ENCODE data around the gene GBP1.

- TF ChIP-seq, protein P1, sequence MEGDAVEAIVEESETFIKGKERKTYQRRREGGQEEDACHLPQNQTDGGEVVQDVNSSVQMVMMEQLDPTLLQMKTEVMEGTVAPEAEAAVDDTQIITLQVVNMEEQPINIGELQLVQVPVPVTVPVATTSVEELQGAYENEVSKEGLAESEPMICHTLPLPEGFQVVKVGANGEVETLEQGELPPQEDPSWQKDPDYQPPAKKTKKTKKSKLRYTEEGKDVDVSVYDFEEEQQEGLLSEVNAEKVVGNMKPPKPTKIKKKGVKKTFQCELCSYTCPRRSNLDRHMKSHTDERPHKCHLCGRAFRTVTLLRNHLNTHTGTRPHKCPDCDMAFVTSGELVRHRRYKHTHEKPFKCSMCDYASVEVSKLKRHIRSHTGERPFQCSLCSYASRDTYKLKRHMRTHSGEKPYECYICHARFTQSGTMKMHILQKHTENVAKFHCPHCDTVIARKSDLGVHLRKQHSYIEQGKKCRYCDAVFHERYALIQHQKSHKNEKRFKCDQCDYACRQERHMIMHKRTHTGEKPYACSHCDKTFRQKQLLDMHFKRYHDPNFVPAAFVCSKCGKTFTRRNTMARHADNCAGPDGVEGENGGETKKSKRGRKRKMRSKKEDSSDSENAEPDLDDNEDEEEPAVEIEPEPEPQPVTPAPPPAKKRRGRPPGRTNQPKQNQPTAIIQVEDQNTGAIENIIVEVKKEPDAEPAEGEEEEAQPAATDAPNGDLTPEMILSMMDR (conservative IDR thresholded peaks at IDR 0.05; ENCODE audit: low read depth, low read length): no peak
- TF ChIP-seq, protein P2, sequence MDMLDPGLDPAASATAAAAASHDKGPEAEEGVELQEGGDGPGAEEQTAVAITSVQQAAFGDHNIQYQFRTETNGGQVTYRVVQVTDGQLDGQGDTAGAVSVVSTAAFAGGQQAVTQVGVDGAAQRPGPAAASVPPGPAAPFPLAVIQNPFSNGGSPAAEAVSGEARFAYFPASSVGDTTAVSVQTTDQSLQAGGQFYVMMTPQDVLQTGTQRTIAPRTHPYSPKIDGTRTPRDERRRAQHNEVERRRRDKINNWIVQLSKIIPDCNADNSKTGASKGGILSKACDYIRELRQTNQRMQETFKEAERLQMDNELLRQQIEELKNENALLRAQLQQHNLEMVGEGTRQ (IDR thresholded peaks at IDR 0.05; ENCODE audit: low read depth, low read length): no peak
- TF ChIP-seq MAFK (IDR thresholded peaks at IDR 0.05; ENCODE audit: low read depth, low read length) (no peak), POLR2A (IDR thresholded peaks at IDR 0.05; ENCODE audit: low read depth, low read length) (no peak), SMC3 (IDR thresholded peaks at IDR 0.05; ENCODE audit: low read depth, low read length) (no peak), BHLHE40 (IDR thresholded peaks at IDR 0.05; ENCODE audit: low read depth, low read length) (no peak), MAZ (IDR thresholded peaks at IDR 0.05; ENCODE audit: borderline replicate concordance, low read depth, low read length) (no peak), FOS (IDR thresholded peaks at IDR 0.05; ENCODE audit: low read depth, low read length) (no peak), CEBPB (IDR thresholded peaks at IDR 0.05; ENCODE audit: low read depth, low read length) (no peak), ELK1 (IDR thresholded peaks at IDR 0.05; ENCODE audit: borderline replicate concordance, low read depth, low read length) (no peak), RAD21 (IDR thresholded peaks at IDR 0.05; ENCODE audit: low read length) (no peak)
Measured at GRCh38 chr1:89087241-89087640, 22.2 kb upstream of the GBP1 start.

Measured in IMR-90 (cell line).